Measurements from ENCODE around the gene SFMBT1.

Gene SFMBT1

GRCh38 chr3:53009826-53010539, 35.9 kb downstream of the SFMBT1 start:
- Histone ChIP-seq H3K79me2 (ENCODE audit: insufficient read depth, low read length) (peaks cover 91% of the 10 kb centered on the region), H3K27me3 (ENCODE audit: insufficient read depth, low read length, poor library complexity) (no peaks in the 10 kb centered on the region), H3K9ac (ENCODE audit: low read depth, low read length) (no peak overlapping the region), H3K4me1 (ENCODE audit: insufficient read depth, low read length) (no peaks in the 10 kb centered on the region), H3K9me3 (ENCODE audit: insufficient read depth, low read length, severe bottlenecking) (no peaks in the 10 kb centered on the region), H3K4me3 (ENCODE audit: low read depth in 1 of 2, low read length in 2 of 2) (no peak overlapping the region), H3K27ac (ENCODE audit: low read length) (no peak overlapping the region), H3K36me3 (ENCODE audit: insufficient read depth, low read length) (0 out of 2 replicates have a peak, but pooled peaks cover 3% of the 10 kb centered on the region), H4K20me1 (ENCODE audit: insufficient read depth, low read length) (peaks cover 34% of the 10 kb centered on the region), H2AFZ (ENCODE audit: low read depth, low read length) (no peak overlapping the region), H3K4me2 (ENCODE audit: insufficient read depth, low read length) (no peak overlapping the region)
- DNase-seq = no peak
- no peak for ATAC-seq (ENCODE audit: insufficient read depth, low read depth)
- TF ChIP-seq CTCF (IDR thresholded peaks at IDR 0.05; ENCODE audit: borderline replicate concordance, extremely low read depth, low read length, poor library complexity, severe bottlenecking) (no peak), EZH2 (IDR thresholded peaks at IDR 0.05; ENCODE audit: borderline replicate concordance, low read depth, low read length, severe bottlenecking) (no peak)

GRCh38 chr3:53008932-53009331, 36.9 kb downstream of the SFMBT1 start:
- Histone ChIP-seq H3K4me3 (ENCODE audit: low read depth in 1 of 2, low read length in 2 of 2) (no peak overlapping the region), H4K20me1 (ENCODE audit: insufficient read depth, low read length) (peaks cover 34% of the 10 kb centered on the region), H2AFZ (ENCODE audit: low read depth, low read length) (no peak overlapping the region), H3K4me2 (ENCODE audit: insufficient read depth, low read length) (no peak overlapping the region), H3K36me3 (ENCODE audit: insufficient read depth, low read length) (0 out of 2 replicates have a peak, but pooled peaks cover 3% of the 10 kb centered on the region), H3K27me3 (ENCODE audit: insufficient read depth, low read length, poor library complexity) (no peaks in the 10 kb centered on the region), H3K4me1 (ENCODE audit: insufficient read depth, low read length) (no peaks in the 10 kb centered on the region), H3K9me3 (ENCODE audit: insufficient read depth, low read length, severe bottlenecking) (no peaks in the 10 kb centered on the region), H3K27ac (ENCODE audit: low read length) (no peak overlapping the region), H3K9ac (ENCODE audit: low read depth, low read length) (no peak overlapping the region), H3K79me2 (ENCODE audit: insufficient read depth, low read length) (peaks cover 89% of the 10 kb centered on the region)
- no peak for ATAC-seq (ENCODE audit: insufficient read depth, low read depth)
- DNase-seq = no peak
- no peak for TF ChIP-seq CTCF (IDR thresholded peaks at IDR 0.05; ENCODE audit: borderline replicate concordance, extremely low read depth, low read length, poor library complexity, severe bottlenecking)
- no peak for TF ChIP-seq EZH2 (IDR thresholded peaks at IDR 0.05; ENCODE audit: borderline replicate concordance, low read depth, low read length, severe bottlenecking)

GRCh38 chr3:53005854-53006513, 39.9 kb downstream of the SFMBT1 start:
- Histone ChIP-seq H3K27me3 (ENCODE audit: insufficient read depth, low read length, poor library complexity) (no peaks in the 10 kb centered on the region), H3K27ac (ENCODE audit: low read length) (no peak overlapping the region), H3K79me2 (ENCODE audit: insufficient read depth, low read length) (peaks cover 90% of the 10 kb centered on the region), H2AFZ (ENCODE audit: low read depth, low read length) (no peak overlapping the region), H3K4me2 (ENCODE audit: insufficient read depth, low read length) (no peak overlapping the region), H3K4me1 (ENCODE audit: insufficient read depth, low read length) (no peaks in the 10 kb centered on the region), H4K20me1 (ENCODE audit: insufficient read depth, low read length) (peaks cover 24% of the 10 kb centered on the region), H3K4me3 (ENCODE audit: low read depth in 1 of 2, low read length in 2 of 2) (no peak overlapping the region), H3K36me3 (ENCODE audit: insufficient read depth, low read length) (0 out of 2 replicates have a peak, but pooled peaks cover 3% of the 10 kb centered on the region), H3K9me3 (ENCODE audit: insufficient read depth, low read length, severe bottlenecking) (no peaks in the 10 kb centered on the region), H3K9ac (ENCODE audit: low read depth, low read length) (no peak overlapping the region)
- no peak for TF ChIP-seq EZH2 (IDR thresholded peaks at IDR 0.05; ENCODE audit: borderline replicate concordance, low read depth, low read length, severe bottlenecking)
- no peak for ATAC-seq (ENCODE audit: insufficient read depth, low read depth)
- no peak for DNase-seq

GRCh38 chr3:53005338-53005737, 40.5 kb downstream of the SFMBT1 start:
- DNase-seq = no peak
- Histone ChIP-seq H3K27me3 (ENCODE audit: insufficient read depth, low read length, poor library complexity) (no peaks in the 10 kb centered on the region), H3K79me2 (ENCODE audit: insufficient read depth, low read length) (peaks cover 90% of the 10 kb centered on the region), H3K36me3 (ENCODE audit: insufficient read depth, low read length) (0 out of 2 replicates have a peak, but pooled peaks cover 3% of the 10 kb centered on the region), H2AFZ (ENCODE audit: low read depth, low read length) (no peak overlapping the region), H3K9ac (ENCODE audit: low read depth, low read length) (no peak overlapping the region), H4K20me1 (ENCODE audit: insufficient read depth, low read length) (peaks cover 24% of the 10 kb centered on the region), H3K4me1 (ENCODE audit: insufficient read depth, low read length) (no peaks in the 10 kb centered on the region), H3K27ac (ENCODE audit: low read length) (no peak overlapping the region), H3K9me3 (ENCODE audit: insufficient read depth, low read length, severe bottlenecking) (no peaks in the 10 kb centered on the region), H3K4me2 (ENCODE audit: insufficient read depth, low read length) (no peak overlapping the region), H3K4me3 (ENCODE audit: low read depth in 1 of 2, low read length in 2 of 2) (no peak overlapping the region)
- TF ChIP-seq EZH2 (IDR thresholded peaks at IDR 0.05; ENCODE audit: borderline replicate concordance, low read depth, low read length, severe bottlenecking) (no peak), CTCF (IDR thresholded peaks at IDR 0.05; ENCODE audit: borderline replicate concordance, extremely low read depth, low read length, poor library complexity, severe bottlenecking) (no peak)
- ATAC-seq (ENCODE audit: insufficient read depth, low read depth) = no peak

All from DND-41 (cell line).